MM.1S (cell line): Measurements from ENCODE around the gene PPP1R9B.
A peak's percentile ranks its signal among the peaks of the same experiment; 100 is the strongest.

Source experiments
- DNase-seq: peaks from one replicate; pipeline ENCODE4 v3.0.0-alpha.2; 2015
- H2AFZ ChIP-seq: fragments of 300-600 bp; sonication (generic); 2 replicates; pipeline ENCODE4 v1.6.0; 2016; ENCODE audit warnings: antibody characterized with exemption, low read length
- H3F3A ChIP-seq: fragments of 300-600 bp; sonication (generic); 2 replicates; pipeline ENCODE4 v1.6.1; 2016; ENCODE audit warnings: mild to moderate bottlenecking, antibody characterized with exemption, low read length, moderate library complexity, mixed read lengths; ENCODE audit not compliant: insufficient read depth
- H3K27ac ChIP-seq: fragments of 300-600 bp; sonication (generic); 2 replicates; pipeline ENCODE4 v1.5.1; 2016; ENCODE audit warnings: mild to moderate bottlenecking, low read length
- H3K27me3 ChIP-seq: fragments of 300-600 bp; sonication (generic); replicated peaks from 2 replicates; pipeline ENCODE4 v1.6.0; 2016; ENCODE audit warnings: low read length; ENCODE audit not compliant: insufficient read depth
- H3K36me3 ChIP-seq: fragments of 300-600 bp; sonication (generic); replicated peaks from 2 replicates; pipeline ENCODE4 v1.6.1; 2016; ENCODE audit warnings: mild to moderate bottlenecking, low read length, mixed read lengths; ENCODE audit not compliant: insufficient read depth
- H3K4me1 ChIP-seq: fragments of 300-600 bp; sonication (generic); 2 replicates; pipeline ENCODE4 v1.6.1; 2016; ENCODE audit warnings: low read length, mixed read lengths
- H3K4me2 ChIP-seq: fragments of 300-600 bp; sonication (generic); 2 replicates; pipeline ENCODE4 v1.6.0; 2016; ENCODE audit warnings: low read depth, low read length
- H3K4me3 ChIP-seq: fragments of 300-600 bp; sonication (generic); 2 replicates; pipeline ENCODE4 v1.5.1; 2016; ENCODE audit warnings: low read length, mixed read lengths
- H3K79me2 ChIP-seq: fragments of 300-600 bp; sonication (generic); 2 replicates; pipeline ENCODE4 v1.6.1; 2016; ENCODE audit warnings: mixed run types, low read length, mixed read lengths
- H3K9ac ChIP-seq: fragments of 300-600 bp; sonication (generic); 2 replicates; pipeline ENCODE4 v1.6.1; 2016; ENCODE audit warnings: low read length, mixed read lengths
- H3K9me2 ChIP-seq: fragments of 300-600 bp; sonication (generic); replicated peaks from 2 replicates; pipeline ENCODE4 v1.6.1; 2016; ENCODE audit warnings: mild to moderate bottlenecking, low read length, mixed read lengths; ENCODE audit not compliant: insufficient read depth
- H3K9me3 ChIP-seq: fragments of 300-600 bp; sonication (generic); replicated peaks from 2 replicates; pipeline ENCODE4 v1.6.1; 2016; ENCODE audit warnings: mild to moderate bottlenecking, low read length, mixed read lengths; ENCODE audit not compliant: insufficient read depth
- H4K20me1 ChIP-seq: fragments of 300-600 bp; sonication (generic); 2 replicates; pipeline ENCODE4 v1.6.1; 2016; ENCODE audit warnings: mild to moderate bottlenecking, low read length, moderate library complexity, mixed read lengths; ENCODE audit not compliant: insufficient read depth
- CTCF ChIP-seq: fragments of 300-600 bp; sonication (generic); IDR thresholded peaks from 2 replicates; pipeline ENCODE4 v1.5.1; 2016; ENCODE audit warnings: antibody characterized with exemption, low read length, mixed read lengths
- EZH2 ChIP-seq: fragments of 300-600 bp; sonication (generic); optimal IDR thresholded peaks from 2 replicates; pipeline ENCODE3; 2017; ENCODE audit warnings: low read depth, mild to moderate bottlenecking, antibody characterized with exemption, low read length, mixed read lengths
- EZH2phosphoT487 ChIP-seq: fragments of 300-600 bp; sonication (generic); IDR thresholded peaks from 2 replicates; pipeline ENCODE4 v1.6.1; 2018; ENCODE audit warnings: antibody characterized with exemption, low read length

The PPP1R9B gene

DNA sequence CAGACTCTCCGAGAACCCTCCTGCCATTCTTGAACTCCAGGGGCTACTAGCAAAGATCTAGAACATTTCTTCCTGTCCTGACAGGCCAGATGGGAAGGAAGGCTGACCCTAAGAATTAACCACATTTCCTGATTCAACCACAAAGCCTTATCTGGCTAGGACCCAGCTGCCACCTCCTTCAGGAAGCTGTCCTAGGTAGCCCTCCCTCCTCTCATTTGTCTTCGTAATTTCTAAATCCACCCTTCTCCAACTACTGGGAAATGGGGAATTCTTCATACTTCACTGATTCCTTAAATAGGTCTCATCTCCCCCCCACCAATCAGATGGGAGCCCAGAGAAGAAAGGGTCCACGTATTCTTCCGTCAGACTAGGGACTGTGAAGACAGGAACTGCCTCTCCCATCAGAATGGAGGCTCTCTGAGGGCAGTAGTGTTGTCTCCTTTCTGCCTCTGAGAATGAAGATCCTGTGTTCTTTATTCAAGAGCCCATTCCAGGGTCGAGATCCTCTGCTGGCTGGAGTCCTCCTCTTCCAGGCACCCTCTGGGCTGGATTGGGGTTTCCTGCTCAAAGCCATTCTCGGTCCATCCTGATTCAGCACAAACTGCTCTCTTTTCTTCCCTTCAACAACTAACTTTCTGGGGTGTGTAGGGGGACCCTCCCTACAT lies 22.6 kb downstream of the PPP1R9B start:
- Histone ChIP-seq H3K9me2 (no peaks in the 10 kb centered on the region), H3K36me3 (no peaks in the 10 kb centered on the region), H2AFZ (0 out of 2 replicates have a peak overlapping the region, but pooled peaks have one; percentile 11), H3K27ac (no peak overlapping the region), H3K4me3 (peak overlapping the region; percentile 6; the same call in 1 of the 2 replicates), H3K9me3 (no peaks in the 10 kb centered on the region), H4K20me1 (no peaks in the 10 kb centered on the region), H3F3A (peaks cover 8% of the 10 kb centered on the region; the same call in 1 of the 2 replicates), H3K4me2 (peak overlapping the region; percentile 67), H3K9ac (no peak overlapping the region), H3K79me2 (no peaks in the 10 kb centered on the region), H3K27me3 (peaks cover 16% of the 10 kb centered on the region), H3K4me1 (peaks cover 11% of the 10 kb centered on the region)
- peak; percentile 53 for DNase-seq
- TF ChIP-seq CTCF = no peak
- TF ChIP-seq EZH2 = no peak

DNA sequence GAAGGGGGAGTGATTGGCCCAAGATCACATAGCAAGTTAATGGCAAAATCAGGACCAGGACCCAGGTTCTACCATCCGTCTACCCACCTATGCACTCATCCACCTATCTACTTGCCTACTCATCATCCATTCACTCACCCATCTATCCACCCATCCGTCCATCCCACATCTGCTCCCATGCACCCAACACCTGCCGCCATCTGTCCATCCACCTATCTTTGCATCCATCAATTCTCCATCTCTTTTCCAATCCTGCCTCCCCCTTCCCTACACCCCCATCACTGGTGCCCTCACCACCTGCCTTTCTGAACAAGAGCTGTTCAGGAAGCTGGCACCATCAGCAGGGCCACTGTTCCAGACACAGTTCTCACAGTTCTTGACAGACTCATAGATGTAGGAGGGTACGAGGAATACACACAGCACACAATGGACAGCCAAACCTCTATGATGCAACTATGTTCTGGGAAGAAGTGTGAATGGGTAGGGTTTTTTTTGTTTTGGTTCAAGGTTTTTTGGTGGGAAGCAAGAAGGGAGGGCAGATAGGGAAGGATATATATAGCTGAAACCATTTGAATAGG lies 25.0 kb downstream of the PPP1R9B start:
- Histone ChIP-seq H2AFZ (no peak overlapping the region), H3K27me3 (peaks cover 19% of the 10 kb centered on the region), H3K9me3 (no peaks in the 10 kb centered on the region), H3K79me2 (no peaks in the 10 kb centered on the region), H4K20me1 (no peaks in the 10 kb centered on the region), H3K4me1 (peaks cover 11% of the 10 kb centered on the region), H3F3A (no peaks in the 10 kb centered on the region), H3K36me3 (no peaks in the 10 kb centered on the region), H3K27ac (no peak overlapping the region), H3K9me2 (no peaks in the 10 kb centered on the region), H3K9ac (no peak overlapping the region), H3K4me2 (no peak overlapping the region), H3K4me3 (no peak overlapping the region)
- TF ChIP-seq EZH2phosphoT487 = no peak
- no peak for DNase-seq

DNA sequence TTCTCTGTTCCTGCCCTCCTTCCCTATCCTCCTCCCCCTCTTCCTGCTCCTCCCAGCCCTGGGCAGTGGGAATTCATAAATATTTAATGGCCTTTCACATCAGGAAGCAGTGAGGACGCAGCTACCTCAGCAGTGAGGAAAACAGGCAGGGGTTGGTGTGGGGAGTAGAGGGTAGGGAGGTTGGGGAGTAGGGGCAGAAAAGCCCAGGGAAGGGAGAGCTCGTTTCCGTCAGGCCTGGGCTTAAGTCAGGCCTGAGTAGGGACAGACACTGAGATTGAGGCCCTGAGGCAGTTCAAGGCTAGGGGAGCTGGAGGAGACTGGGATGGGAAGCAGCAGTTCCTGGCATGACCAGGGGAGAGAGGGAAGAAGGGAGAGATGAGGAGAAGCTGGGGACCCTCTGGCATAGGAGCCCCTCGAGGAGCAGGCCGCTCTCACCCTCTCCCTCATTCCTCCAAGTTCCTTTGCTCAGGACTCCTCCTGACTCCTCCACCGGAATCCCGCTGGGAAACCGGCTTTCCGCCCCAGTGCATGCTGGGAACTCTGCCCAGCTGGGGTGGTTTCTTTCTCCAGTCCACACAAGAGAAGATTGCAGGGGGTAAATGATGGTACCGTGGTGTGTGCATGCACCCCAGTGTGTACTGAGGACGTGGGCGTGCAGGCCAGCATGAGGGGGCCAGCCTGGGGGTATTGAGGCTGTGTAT lies 26.7 kb downstream of the PPP1R9B start:
- H3K4me1 ChIP-seq = peaks cover 11% of the 10 kb centered on the region
- H3K79me2 ChIP-seq = no peaks in the 10 kb centered on the region
- H2AFZ ChIP-seq = no peak overlapping the region
- TF ChIP-seq CTCF = no peak
- TF ChIP-seq EZH2phosphoT487 = no peak
- H3K9me2 ChIP-seq = no peaks in the 10 kb centered on the region
- no peaks in the 10 kb centered on the region for H3K9me3 ChIP-seq
- no peak for DNase-seq
- no peaks in the 10 kb centered on the region for H4K20me1 ChIP-seq
- H3K36me3 ChIP-seq = no peaks in the 10 kb centered on the region
- no peak overlapping the region for H3K27ac ChIP-seq
- H3K9ac ChIP-seq = no peak overlapping the region
- peaks cover 29% of the 10 kb centered on the region for H3K27me3 ChIP-seq
- no peak overlapping the region for H3K4me3 ChIP-seq
- no peak overlapping the region for H3K4me2 ChIP-seq
- no peaks in the 10 kb centered on the region for H3F3A ChIP-seq

DNA sequence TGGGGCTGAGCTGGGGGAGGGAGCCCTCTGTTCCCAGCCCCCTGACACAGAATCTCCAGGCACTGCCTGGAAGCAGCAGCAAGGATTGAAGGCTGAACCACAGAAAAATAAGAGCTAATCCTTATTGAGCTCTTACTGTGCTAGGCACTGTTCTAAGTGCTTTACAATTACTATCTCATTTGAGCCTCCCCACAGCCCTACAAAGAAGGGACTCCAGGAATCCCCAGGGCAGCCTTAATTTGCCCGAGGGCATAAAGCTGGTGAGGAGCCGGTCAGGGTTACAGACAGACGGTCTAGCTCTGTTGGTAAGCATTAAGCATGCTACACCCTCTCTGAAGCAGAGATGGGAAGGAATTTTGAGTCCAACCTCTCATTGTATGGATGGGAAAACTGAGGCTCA lies 27.5 kb downstream of the PPP1R9B start:
- H3K9me3 ChIP-seq = no peaks in the 10 kb centered on the region
- H3K79me2 ChIP-seq = no peaks in the 10 kb centered on the region
- no peak overlapping the region for H3K27ac ChIP-seq
- H3K4me1 ChIP-seq = peaks cover 6% of the 10 kb centered on the region
- H4K20me1 ChIP-seq = no peaks in the 10 kb centered on the region
- H3K4me3 ChIP-seq = no peak overlapping the region
- H3K9ac ChIP-seq = no peak overlapping the region
- no peak for DNase-seq
- H3F3A ChIP-seq = no peaks in the 10 kb centered on the region
- TF ChIP-seq EZH2 = no peak
- no peak for TF ChIP-seq CTCF
- TF ChIP-seq EZH2phosphoT487 = no peak
- peaks cover 31% of the 10 kb centered on the region for H3K27me3 ChIP-seq
- H3K36me3 ChIP-seq = no peaks in the 10 kb centered on the region
- H2AFZ ChIP-seq = no peak overlapping the region
- no peak overlapping the region for H3K4me2 ChIP-seq
- H3K9me2 ChIP-seq = no peaks in the 10 kb centered on the region
